Ovary (tissue), 9 donors: ENCODE measurements around the gene SRPK1. TPM values are rescaled to one million over a fixed set of nuclear protein-coding genes. Genes with fewer than 3 reads are reported as not detected.

Source experiments
- DNase-seq, 5 donors: peaks; one replicate each; pipeline ENCODE4 v3.0.0-alpha.2; 2019 to 2020
- H3K27ac ChIP-seq, 2 donors: fragments of 200-600 bp; one replicate each; pipeline versions ENCODE4 v1.5.1 to v1.8.0; 2019 to 2022
- H3K27me3 ChIP-seq: fragments of 200-600 bp; one replicate; pipeline ENCODE4 v1.8.0; 2022
- H3K36me3 ChIP-seq: fragments of 200-600 bp; sonication (generic); one replicate; pipeline ENCODE4 v1.5.1; 2019
- H3K4me1 ChIP-seq: one replicate; pipeline ENCODE4 v1.8.1; 2013; ENCODE audit warnings: mild to moderate bottlenecking, moderate library complexity; ENCODE audit not compliant: insufficient read depth
- H3K4me3 ChIP-seq: fragments of 200-600 bp; sonication (generic); one replicate; pipeline ENCODE4 v1.5.1; 2017
- H3K9me3 ChIP-seq, 2 donors: fragments of 200-600 bp in 1 of 2; sonication (generic) in 1 of 2; one replicate each; pipeline versions ENCODE4 v1.5.1 to v1.8.1; 2013 to 2019; ENCODE audit warnings: mild to moderate bottlenecking in 1 of 2, moderate library complexity in 1 of 2
- CTCF ChIP-seq, 3 donors: fragments of 450-650 bp in 2 of 3; fragments of 200-600 bp in 1 of 3; IDR thresholded peaks; one replicate each; pipeline versions ENCODE4 v1.5.1 to v1.8.0; 2016 to 2022; ENCODE audit warnings: antibody characterized with exemption in 3 of 3, mild to moderate bottlenecking in 1 of 3
- EP300 ChIP-seq: sonication (generic); formaldehyde crosslinking; IDR thresholded peaks from one replicate; pipeline ENCODE4 v1.6.1; 2017; ENCODE audit warnings: antibody characterized with exemption
- POLR2A ChIP-seq: fragments of 450-650 bp; IDR thresholded peaks from one replicate; pipeline ENCODE4 v1.6.1; 2017; ENCODE audit warnings: antibody characterized with exemption, mild to moderate bottlenecking, moderate library complexity
- WGBS, 3 donors: extraction: QIAGEN DNeasy Blood & Tissue Kit in 1 of 3; methylation state at CpG; one replicate each; pipeline versions ENCODE4 v1.1.5 to v1.1.7; 2013 to 2017; 5-methylcytosine and 5-hydroxymethylcytosine counted together
- intact Hi-C, 4 donors: fragments of 100-400 bp; cut with DNase I; formaldehyde crosslinking; loops; one replicate each; pipeline versions ENCODE4 v1.11.0 to v1.15.1; 2022 to 2023
- polyA plus RNA-seq, 2 donors: library from polyadenylated mRNA; stranded (reverse); fragments of 200-250 nt in 1 of 2; fragments of 350-450 nt in 1 of 2; fragmentation: Illumina TruSeq in 1 of 2; extraction: RNeasy Lipid Tissue Mini Kit (QIAGEN cat#74804) in 1 of 2; gene quantifications; one replicate each; pipeline ENCODE4 v1.2.3, GENCODE V29; 2013 to 2014
- total RNA-seq, 7 donors: library from RNA; depleted of rRNA in 2 of 7; stranded (reverse); fragments of >200 nt in 2 of 7; fragmentation: NEBNext Ultra II Directional in 3 of 7; extraction: Animal tissue kit (Norgen Biotek cat#: 25700) in 3 of 7; gene quantifications; one replicate each; pipeline versions ENCODE4 v1.1.0 to v1.2.4, GENCODE V29; 2016 to 2023
- donor health status: DM: no; HTN: no; CAD: no; lungs with moderate emphysema.
- donor health status: DM: no; HTN: no; CAD: no.
- donor health status: Bipolar disorder and iron deficiency.
- donor health status: DM: yes; HTN: yes; CAD: no.
- donor health status: DM: no; HTN: no; CAD: no.
- donor health status: DM: yes; HTN: yes; CAD: no.

The SRPK1 gene
- total and polyA plus RNA-seq, 9 donors, result 7.3 to 28.4 (median 23.3) TPM

DNA sequence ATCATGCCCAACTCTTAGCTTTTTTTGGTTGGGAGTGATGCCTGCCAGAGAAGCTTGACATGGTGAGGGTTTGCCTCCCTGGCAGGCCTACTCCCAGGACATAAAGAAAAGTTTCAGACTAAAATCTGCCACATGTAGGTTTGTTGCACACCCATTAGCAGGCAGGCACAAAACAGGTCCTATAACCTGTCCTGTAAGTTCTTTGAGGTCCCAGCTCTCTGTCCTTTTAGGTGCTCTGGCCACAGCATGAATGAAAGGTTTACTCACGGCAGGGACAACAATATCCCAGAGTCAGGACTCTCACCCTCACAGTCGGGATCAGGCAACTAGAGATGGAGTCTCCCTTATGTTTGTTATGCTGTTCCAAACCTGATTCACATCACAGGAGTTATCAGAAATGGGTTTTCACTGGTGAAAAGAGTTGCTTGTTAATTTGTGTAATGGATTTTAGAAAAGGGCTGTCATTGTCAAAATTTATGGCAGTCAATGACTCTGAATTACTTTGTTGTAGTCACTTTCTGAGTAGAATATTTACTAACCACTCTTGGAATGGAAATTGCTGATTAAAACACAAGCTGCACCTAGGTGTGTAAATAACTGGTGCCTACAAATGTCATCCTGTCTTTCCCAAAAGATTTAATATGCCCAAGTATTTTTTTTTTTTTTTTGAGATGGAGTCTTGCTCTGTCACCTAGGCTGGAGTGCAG is 5.8 kb upstream of the SRPK1 start:
- H3K4me1 ChIP-seq, result no peaks in the 10 kb centered on the region
- 75 to 78% (median 75%) methylated on average over 2 of the region's 2 CpGs for WGBS, 3 donors
- no peak overlapping the region for H3K27ac ChIP-seq
- no peak for DNase-seq
- H3K9me3 ChIP-seq, result no peaks in the 10 kb centered on the region
- no peak for TF ChIP-seq POLR2A
- TF ChIP-seq EP300, result no peak
- no peak for TF ChIP-seq CTCF (IDR thresholded peaks at IDR 0.05)
- H3K36me3 ChIP-seq, result no peaks in the 10 kb centered on the region
- H3K4me3 ChIP-seq, result no peak overlapping the region
- no peaks in the 10 kb centered on the region for H3K27me3 ChIP-seq
- intact Hi-C loops, result no loop called here

- Histone ChIP-seq H3K9me3 (no peaks in the 10 kb centered on the region), H3K27ac (no peak overlapping the region), H3K27me3 (no peaks in the 10 kb centered on the region), H3K4me3 (no peak overlapping the region), H3K4me1 (no peaks in the 10 kb centered on the region), H3K36me3 (no peaks in the 10 kb centered on the region)
- no peak for TF ChIP-seq POLR2A
- TF ChIP-seq EP300, result no peak
- intact Hi-C loops, result no loop called here
- WGBS, 3 donors, result 77 to 79% (median 77%) methylated on average over 3 of the region's 3 CpGs
- DNase-seq, result no peak
Observed at GRCh38 chr6:35925961-35926360, 5.1 kb upstream of the SRPK1 start.

- intact Hi-C loops, result no loop called here
- WGBS, 3 donors, result 92 to 98% (median 95%) methylated on average over 1 of the region's 1 CpG
- H3K4me3 ChIP-seq, result no peak overlapping the region
- H3K9me3 ChIP-seq, result no peaks in the 10 kb centered on the region
- peaks cover 3% of the 10 kb centered on the region for H3K4me1 ChIP-seq
- no peaks in the 10 kb centered on the region for H3K36me3 ChIP-seq
- no peak for DNase-seq
- H3K27ac ChIP-seq, result no peak overlapping the region
- TF ChIP-seq EP300 (no peak), CTCF (IDR thresholded peaks at IDR 0.05) (no peak), POLR2A (no peak)
- no peaks in the 10 kb centered on the region for H3K27me3 ChIP-seq
Observed at GRCh38 chr6:35924146-35924545, 3.2 kb upstream of the SRPK1 start.

- intact Hi-C loops, result no loop called here
- TF ChIP-seq EP300 (no peak), POLR2A (no peak)
- Histone ChIP-seq H3K4me1 (peaks cover 3% of the 10 kb centered on the region), H3K4me3 (no peak overlapping the region), H3K9me3 (no peaks in the 10 kb centered on the region), H3K27me3 (no peaks in the 10 kb centered on the region), H3K27ac (no peak overlapping the region), H3K36me3 (no peaks in the 10 kb centered on the region)
- no peak for DNase-seq
- 58 to 77% (median 70%) methylated on average over 5 of the region's 5 CpGs for WGBS, 3 donors
Observed at GRCh38 chr6:35922139-35922554, 1.2 kb upstream of the SRPK1 start.

DNA sequence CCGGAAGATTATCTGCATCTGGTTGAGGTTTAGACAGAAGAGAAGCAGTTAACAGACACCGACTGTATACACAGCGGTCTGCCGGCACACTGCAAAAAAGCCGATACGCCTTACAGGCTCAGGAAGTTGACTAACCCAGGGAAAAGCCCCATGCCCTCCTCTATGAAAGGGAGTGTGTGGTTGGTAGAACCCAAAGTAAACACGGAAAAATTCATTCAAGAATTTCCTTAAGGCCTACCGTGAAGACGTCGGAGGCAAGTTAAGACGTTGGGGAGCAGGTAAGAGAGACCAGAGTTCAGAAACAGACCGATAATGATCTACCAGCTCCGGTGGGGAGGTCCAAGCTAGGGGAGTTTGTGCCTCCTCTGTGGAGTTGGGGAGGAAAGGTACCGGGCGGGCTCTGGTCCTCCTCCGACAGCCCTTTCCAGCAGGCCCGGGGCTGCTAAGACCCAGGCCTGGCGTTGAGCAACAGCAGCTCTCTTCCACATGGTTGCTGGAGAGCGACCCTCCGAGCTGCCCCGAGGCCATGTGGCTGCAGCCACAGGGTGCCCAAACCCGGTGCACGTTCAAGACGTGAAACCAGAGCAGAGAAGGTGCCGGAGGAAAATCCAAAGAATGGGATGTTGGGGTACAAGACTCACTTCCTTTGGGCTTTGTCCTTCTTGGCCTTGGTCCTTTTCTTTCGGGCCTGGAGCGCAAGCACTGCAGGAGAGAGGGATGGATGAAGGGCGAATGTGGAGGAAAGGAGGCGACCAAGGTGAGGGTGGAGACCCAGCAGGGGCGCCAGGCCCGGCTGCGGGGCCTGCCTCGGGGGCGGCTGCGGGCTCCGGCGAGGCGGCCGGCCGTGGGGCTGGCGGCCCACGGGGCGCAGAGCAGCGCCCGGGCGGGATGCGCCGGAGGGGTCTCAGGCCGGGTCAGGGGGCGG is 809 bp downstream of the SRPK1 start:
- Histone ChIP-seq H3K4me3 (peak overlapping the region; percentile 89), H3K27ac (peak overlapping the region; percentile 59 to 69), H3K4me1 (peaks cover 3% of the 10 kb centered on the region), H3K36me3 (no peaks in the 10 kb centered on the region), H3K27me3 (no peaks in the 10 kb centered on the region), H3K9me3 (no peaks in the 10 kb centered on the region)
- TF ChIP-seq EP300 (no peak), CTCF (IDR thresholded peaks at IDR 0.05) (no peak), POLR2A (no peak)
- intact Hi-C loops, result no loop called here
- WGBS, 3 donors, result 1 to 2% (median 2%) methylated on average over 41 to 50 of the region's 50 CpGs
- DNase-seq, result peak in 1 of 5 donors; percentile 35
